Measurements from ENCODE around the gene PPL. TPM values are rescaled to one million over a fixed set of nuclear protein-coding genes. Genes with fewer than 3 reads are reported as not detected.

Gene PPL
- total RNA-seq, 2 experiments from 2014 or later = 0.09 TPM; not detected in 1

DNA sequence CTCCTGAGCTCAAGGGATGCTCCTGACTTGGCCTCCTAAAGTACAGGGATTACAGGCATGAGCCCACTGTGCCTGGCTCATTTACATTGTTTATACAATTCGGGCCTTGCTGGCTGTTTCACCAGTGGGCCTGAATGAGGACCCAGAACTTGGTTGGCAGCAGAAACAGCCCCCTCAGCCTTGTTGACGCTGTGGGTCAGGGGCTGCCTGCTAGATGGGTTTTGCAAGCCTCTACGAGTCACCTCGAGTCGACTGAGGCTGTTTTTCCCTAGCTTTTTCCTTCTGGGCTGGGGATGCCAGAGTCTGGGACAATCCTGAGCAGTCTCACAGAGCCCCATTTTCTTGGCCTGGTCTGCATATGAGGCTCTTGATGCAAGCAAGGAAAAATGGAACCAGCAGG is 16.1 kb downstream of the PPL start:
- H3K4me1 Mint-ChIP-seq = no peaks in the 10 kb centered on the region
- ATAC-seq = no peak
- H3K27ac Mint-ChIP-seq = no peak overlapping the region
- H3K9me3 Mint-ChIP-seq (ENCODE audit: low read depth) = no peaks in the 10 kb centered on the region
- H3K4me3 Mint-ChIP-seq = no peak overlapping the region
- H3K27me3 Mint-ChIP-seq = peaks cover 3% of the 10 kb centered on the region
- CTCF ChIA-PET = no interaction called here
- DNase-seq = no peak
- H3K36me3 Mint-ChIP-seq = no peaks in the 10 kb centered on the region

DNA sequence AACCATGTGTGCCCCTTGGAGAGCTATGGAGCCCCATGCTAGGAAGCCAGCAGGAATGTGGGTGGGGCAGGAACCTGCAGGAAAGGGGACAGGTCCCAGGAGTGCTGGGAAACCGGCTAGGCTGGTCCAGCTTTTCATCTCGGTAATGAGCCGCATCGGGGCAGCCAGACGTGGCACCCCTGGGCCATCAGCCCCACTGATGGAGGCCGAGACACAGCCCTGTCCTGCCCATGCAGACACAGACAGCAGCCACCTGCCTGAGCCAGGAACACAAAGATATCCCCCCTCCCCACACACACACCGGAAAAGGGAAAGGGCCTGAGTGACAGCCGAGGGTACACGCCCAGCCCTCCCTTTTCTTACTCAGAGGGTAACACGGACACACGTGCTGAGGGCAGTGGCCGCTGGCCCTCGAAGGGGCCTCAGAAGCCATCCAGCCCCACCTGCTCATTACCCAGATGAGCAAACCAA is 18.1 kb downstream of the PPL start:
- ATAC-seq = no peak
- Mint-ChIP-seq H3K4me1 (no peaks in the 10 kb centered on the region), H3K27ac (no peak overlapping the region)

DNA sequence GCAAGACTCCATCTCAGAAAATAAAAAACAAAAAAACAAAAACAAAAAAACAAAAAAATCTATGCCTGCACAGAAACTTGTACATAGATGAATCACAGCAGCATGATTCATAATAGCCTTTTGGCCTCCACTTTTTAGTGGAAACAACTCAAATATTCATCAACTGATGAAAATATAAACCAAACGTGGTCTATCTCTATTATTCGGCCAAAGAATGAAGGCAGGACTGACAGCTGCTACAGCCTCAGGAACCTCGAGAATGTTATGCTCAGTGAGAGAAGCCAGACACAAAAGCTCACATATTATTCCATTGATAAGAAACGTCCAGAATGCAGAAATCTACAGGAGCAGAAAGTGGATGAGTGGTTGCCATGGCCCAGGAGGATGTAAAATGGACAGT is 19.8 kb downstream of the PPL start:
- CTCF ChIA-PET = no interaction called here
- H3K4me3 Mint-ChIP-seq = no peak overlapping the region
- no peak overlapping the region for H3K27ac Mint-ChIP-seq
- no peaks in the 10 kb centered on the region for H3K4me1 Mint-ChIP-seq
- DNase-seq (no peak), ATAC-seq (no peak)
- no peaks in the 10 kb centered on the region for H3K36me3 Mint-ChIP-seq
- H3K27me3 Mint-ChIP-seq = peaks cover 3% of the 10 kb centered on the region
- no peaks in the 10 kb centered on the region for H3K9me3 Mint-ChIP-seq (ENCODE audit: low read depth)

More for the DNA sequence above, 18.1 kb downstream of the PPL start:
- no peak for DNase-seq
- CTCF ChIA-PET = no interaction called here
- Mint-ChIP-seq H3K27me3 (peaks cover 3% of the 10 kb centered on the region), H3K4me3 (no peak overlapping the region), H3K9me3 (ENCODE audit: low read depth) (no peaks in the 10 kb centered on the region), H3K36me3 (no peaks in the 10 kb centered on the region)

DNA sequence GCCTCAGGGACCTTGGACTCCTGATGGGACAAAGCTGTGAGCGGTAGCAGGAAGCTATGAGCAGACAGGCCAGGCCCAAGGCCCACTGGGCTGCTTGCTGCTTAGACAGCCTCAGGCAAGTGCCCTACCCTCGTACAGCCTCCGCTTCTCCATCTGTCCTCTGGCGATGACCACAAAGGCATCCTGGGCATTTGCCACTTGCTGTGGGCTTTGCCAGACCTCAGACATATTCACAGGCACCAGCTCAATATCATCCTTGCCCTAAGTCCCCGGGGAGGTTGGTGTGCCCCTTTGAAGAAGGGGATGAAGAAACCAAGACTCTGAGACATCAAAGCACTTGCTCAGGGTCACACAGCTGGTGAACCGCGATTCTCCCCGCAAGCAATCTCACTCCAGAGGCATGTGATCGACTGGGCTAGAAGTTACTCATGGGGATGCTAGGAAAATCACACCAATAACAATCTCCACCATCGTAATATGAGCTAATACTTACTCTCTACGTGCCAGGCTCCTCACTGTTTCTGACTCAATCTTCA is 21.7 kb downstream of the PPL start:
- CTCF ChIA-PET = no interaction called here

DNA sequence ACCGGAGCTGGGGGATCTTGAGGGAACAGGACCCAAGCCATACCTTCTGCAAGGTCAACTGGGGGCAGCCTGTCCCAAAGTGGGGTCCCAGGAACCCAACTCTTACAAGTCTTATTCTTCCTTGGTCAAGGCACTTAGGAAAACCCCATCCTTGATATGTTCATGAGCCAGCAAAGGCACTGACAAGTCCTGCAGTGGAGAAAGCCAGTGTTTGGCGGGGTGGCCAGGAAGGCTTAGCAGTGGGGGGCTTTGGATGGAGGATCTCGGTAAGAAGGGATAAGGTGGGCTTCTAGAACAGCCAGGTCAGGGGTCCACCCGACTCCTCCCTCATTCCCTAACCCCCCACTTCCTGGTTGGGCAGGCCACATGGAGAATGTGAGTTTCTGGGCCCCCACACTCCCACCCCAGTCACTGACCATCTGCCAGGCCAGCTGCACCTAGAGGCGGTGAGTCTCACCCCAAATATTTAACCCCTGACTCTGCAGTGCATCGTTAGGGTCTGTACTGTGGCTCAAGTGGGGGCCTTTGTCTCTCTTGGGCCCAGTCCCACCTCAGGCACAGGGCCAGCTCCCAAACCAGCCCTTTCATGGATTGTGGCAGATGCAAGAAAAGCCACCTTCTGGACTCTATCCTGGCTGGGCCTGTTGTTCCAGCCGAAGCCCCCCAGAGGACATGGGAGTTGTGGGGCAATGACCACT is 22.3 kb downstream of the PPL start:
- Mint-ChIP-seq H3K27ac (no peak overlapping the region), H3K4me3 (no peak overlapping the region), H3K9me3 (ENCODE audit: low read depth) (no peaks in the 10 kb centered on the region), H3K36me3 (no peaks in the 10 kb centered on the region), H3K27me3 (peaks cover 3% of the 10 kb centered on the region), H3K4me1 (no peaks in the 10 kb centered on the region)
- CTCF ChIA-PET = no interaction called here
- ATAC-seq = no peak
- no peak for DNase-seq

More for the DNA sequence above, 21.7 kb downstream of the PPL start:
- Mint-ChIP-seq H3K27me3 (peaks cover 3% of the 10 kb centered on the region), H3K27ac (no peak overlapping the region), H3K9me3 (ENCODE audit: low read depth) (no peaks in the 10 kb centered on the region), H3K4me1 (no peaks in the 10 kb centered on the region), H3K4me3 (no peak overlapping the region), H3K36me3 (no peaks in the 10 kb centered on the region)
- ATAC-seq (no peak), DNase-seq (no peak)

- no peaks in the 10 kb centered on the region for H3K9me3 Mint-ChIP-seq (ENCODE audit: low read depth)
- CTCF ChIA-PET = no interaction called here
- ATAC-seq = no peak
These were observed 23.0 kb downstream of the PPL start for GRCh38 chr16:4913774-4914525.

GRCh38 chr16:4913130-4913773 is 23.7 kb downstream of the PPL start:
- CTCF ChIA-PET = interaction anchor here (1.0 kb wide), 1 partner anchor 12 kb away, joined by 3 read pairs; no protein-coding TSS in a partner anchor
- ATAC-seq (no peak), DNase-seq (no peak)
- Mint-ChIP-seq H3K4me3 (no peak overlapping the region), H3K27ac (no peak overlapping the region), H3K4me1 (no peaks in the 10 kb centered on the region), H3K27me3 (peaks cover 3% of the 10 kb centered on the region), H3K9me3 (ENCODE audit: low read depth) (no peaks in the 10 kb centered on the region), H3K36me3 (no peaks in the 10 kb centered on the region)

More at GRCh38 chr16:4913774-4914525, 23.0 kb downstream of the PPL start:
- Mint-ChIP-seq H3K36me3 (no peaks in the 10 kb centered on the region), H3K4me1 (no peaks in the 10 kb centered on the region), H3K27ac (no peak overlapping the region), H3K4me3 (no peak overlapping the region), H3K27me3 (peaks cover 3% of the 10 kb centered on the region)
- no peak for DNase-seq

- Mint-ChIP-seq H3K4me3 (no peak overlapping the region), H3K4me1 (no peaks in the 10 kb centered on the region), H3K9me3 (ENCODE audit: low read depth) (no peaks in the 10 kb centered on the region), H3K36me3 (no peaks in the 10 kb centered on the region), H3K27ac (no peak overlapping the region), H3K27me3 (no peaks in the 10 kb centered on the region)
- CTCF ChIA-PET = interaction anchor here (1.0 kb wide), 1 partner anchor 10 kb away, joined by 3 read pairs; no protein-coding TSS in a partner anchor
- DNase-seq (no peak), ATAC-seq (no peak)
These were observed 25.0 kb downstream of the PPL start for GRCh38 chr16:4911970-4912386.

GRCh38 chr16:4910828-4911227 is 26.1 kb downstream of the PPL start:
- Mint-ChIP-seq H3K27ac (no peak overlapping the region), H3K4me3 (no peak overlapping the region), H3K27me3 (peaks cover 5% of the 10 kb centered on the region), H3K36me3 (no peaks in the 10 kb centered on the region), H3K9me3 (ENCODE audit: low read depth) (no peaks in the 10 kb centered on the region), H3K4me1 (no peaks in the 10 kb centered on the region)
- ATAC-seq (no peak), DNase-seq (no peak)
- CTCF ChIA-PET = interaction anchor here (0.8 kb wide), 1 partner anchor 20 kb away, joined by 3 read pairs; no protein-coding TSS in a partner anchor

GRCh38 chr16:4909825-4910224 is 27.1 kb downstream of the PPL start:
- no peak overlapping the region for H3K4me3 Mint-ChIP-seq
- ATAC-seq = no peak

GRCh38 chr16:4908854-4909401 is 28.0 kb downstream of the PPL start:
- no peak for DNase-seq
- ATAC-seq = no peak
- Mint-ChIP-seq H3K27ac (no peak overlapping the region), H3K27me3 (peaks cover 10% of the 10 kb centered on the region), H3K36me3 (no peaks in the 10 kb centered on the region), H3K4me3 (no peak overlapping the region), H3K4me1 (no peaks in the 10 kb centered on the region), H3K9me3 (ENCODE audit: low read depth) (no peaks in the 10 kb centered on the region)
- CTCF ChIA-PET = no interaction called here

More at GRCh38 chr16:4909825-4910224, 27.1 kb downstream of the PPL start:
- peaks cover 10% of the 10 kb centered on the region for H3K27me3 Mint-ChIP-seq
- H3K4me1 Mint-ChIP-seq = no peaks in the 10 kb centered on the region
- no peaks in the 10 kb centered on the region for H3K9me3 Mint-ChIP-seq (ENCODE audit: low read depth)
- H3K36me3 Mint-ChIP-seq = no peaks in the 10 kb centered on the region
- DNase-seq = no peak
- CTCF ChIA-PET = no interaction called here
- H3K27ac Mint-ChIP-seq = no peak overlapping the region

GRCh38 chr16:4904942-4905615 is 31.9 kb downstream of the PPL start:
- H3K36me3 Mint-ChIP-seq = no peaks in the 10 kb centered on the region
- CTCF ChIA-PET = no interaction called here

More at GRCh38 chr16:4904942-4905615, 31.9 kb downstream of the PPL start:
- peaks cover 10% of the 10 kb centered on the region for H3K27me3 Mint-ChIP-seq
- no peak overlapping the region for H3K4me3 Mint-ChIP-seq
- DNase-seq (no peak), ATAC-seq (no peak)
- no peaks in the 10 kb centered on the region for H3K4me1 Mint-ChIP-seq
- no peaks in the 10 kb centered on the region for H3K9me3 Mint-ChIP-seq (ENCODE audit: low read depth)
- H3K27ac Mint-ChIP-seq = no peak overlapping the region

Data from activated CD8-positive, alpha-beta memory T cell treated with anti-CD3 and anti-CD28 coated beads, Interleukin-2, amount 10 ng/mL, durations not matched to agents 7 days and 5 days (primary cell).